CD4-positive, alpha-beta T cell treated with Interleukin-15 for 4 hours (primary cell): Measurements from ENCODE around the gene C19orf25.

Source experiments
- DNase-seq: peaks from one replicate; pipeline ENCODE4 v3.0.0-alpha.2; 2020; ENCODE audit warnings: low spot score

The C19orf25 gene

DNA sequence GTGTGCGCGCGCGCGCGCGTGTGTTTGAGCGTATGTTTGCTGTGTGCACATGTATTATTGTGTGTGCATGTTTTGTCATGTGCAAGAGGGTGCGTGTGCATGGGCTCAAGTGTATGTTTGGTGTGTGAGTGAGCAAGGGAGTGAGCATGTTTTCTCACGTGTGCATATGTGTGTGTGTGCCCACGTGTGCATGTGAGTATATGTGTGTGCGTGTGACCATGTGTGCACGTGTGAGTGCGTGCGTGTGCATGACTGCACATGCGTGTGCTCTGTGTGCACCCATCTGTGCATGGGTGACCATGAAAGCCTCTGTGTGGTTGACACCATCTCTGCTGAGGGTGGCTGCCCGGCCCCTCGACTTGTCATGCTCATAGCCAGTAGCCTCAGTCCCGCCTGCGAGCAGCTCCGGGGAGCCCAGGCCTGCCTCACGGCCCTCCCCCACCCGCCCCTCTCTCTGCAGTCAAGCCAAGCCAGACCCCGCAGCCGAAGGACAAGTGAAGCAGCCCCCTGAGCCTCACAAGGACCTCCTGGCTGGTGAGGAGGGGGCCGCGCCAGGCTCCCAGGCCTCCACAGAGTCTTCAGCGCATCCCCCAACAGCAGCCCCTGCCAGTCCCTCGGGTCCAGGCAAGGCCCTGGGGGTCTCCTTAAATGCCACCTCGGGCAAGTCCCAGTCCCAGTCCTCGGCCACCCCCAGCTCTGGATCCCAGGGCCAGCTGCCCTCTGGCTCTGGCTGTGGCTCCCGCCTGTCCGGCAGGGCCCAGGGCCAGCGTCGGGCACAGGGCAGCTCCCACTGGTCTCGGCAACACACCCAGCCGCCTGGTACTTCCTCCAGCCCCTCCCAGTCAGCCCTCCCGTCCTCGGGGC, 17.9 kb upstream of the C19orf25 start:
- DNase-seq, result no peak

GRCh38 chr19:1495799-1496713, 17.0 kb upstream of the C19orf25 start:
- DNase-seq, result no peak

GRCh38 chr19:1495051-1495798, 16.2 kb upstream of the C19orf25 start:
- no peak for DNase-seq

GRCh38 chr19:1494115-1494815, 15.2 kb upstream of the C19orf25 start:
- no peak for DNase-seq

DNA sequence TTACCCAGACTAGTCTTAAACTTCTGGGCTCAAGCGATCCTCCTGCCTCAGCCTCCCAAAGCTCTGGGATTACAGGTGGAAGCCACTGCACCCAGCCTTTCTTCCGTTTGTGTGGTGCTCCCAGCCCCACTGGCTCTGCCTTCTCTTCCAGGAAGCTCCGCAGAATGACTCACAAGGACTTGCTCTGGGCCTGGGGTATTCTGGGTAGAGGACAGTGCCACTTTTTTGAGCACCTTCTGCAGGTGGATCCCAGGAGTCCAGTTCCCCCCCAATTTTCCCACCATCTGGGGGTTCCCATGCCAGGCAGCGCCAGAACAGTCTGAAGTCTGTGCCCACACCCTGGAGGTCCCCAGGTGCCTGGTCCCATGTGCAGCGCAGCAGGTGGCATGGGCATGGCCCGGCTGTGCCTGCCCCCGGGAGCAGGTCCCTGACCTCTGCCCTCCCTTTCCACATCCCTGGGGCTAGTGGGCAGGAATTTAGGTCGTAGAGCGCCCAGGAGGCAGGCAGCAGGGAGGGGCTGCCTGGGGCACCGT, 13.5 kb upstream of the C19orf25 start:
- no peak for DNase-seq

DNA sequence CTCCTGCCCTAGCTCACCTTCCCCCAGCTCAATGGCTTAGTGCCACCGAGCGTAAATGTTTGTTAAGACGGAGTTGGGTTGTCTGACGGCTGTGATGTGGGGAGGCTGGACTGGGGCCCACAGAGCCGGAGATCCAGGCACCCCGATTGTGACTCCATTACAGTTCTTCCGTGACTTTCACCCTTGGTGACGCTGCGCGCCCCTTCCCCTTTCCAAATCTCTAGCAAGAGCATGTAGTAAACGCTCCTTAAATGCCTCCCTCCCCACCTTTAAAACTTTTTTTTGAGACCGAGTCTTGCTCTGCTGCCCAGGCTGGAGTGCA, 12.8 kb upstream of the C19orf25 start:
- no peak for DNase-seq

DNA sequence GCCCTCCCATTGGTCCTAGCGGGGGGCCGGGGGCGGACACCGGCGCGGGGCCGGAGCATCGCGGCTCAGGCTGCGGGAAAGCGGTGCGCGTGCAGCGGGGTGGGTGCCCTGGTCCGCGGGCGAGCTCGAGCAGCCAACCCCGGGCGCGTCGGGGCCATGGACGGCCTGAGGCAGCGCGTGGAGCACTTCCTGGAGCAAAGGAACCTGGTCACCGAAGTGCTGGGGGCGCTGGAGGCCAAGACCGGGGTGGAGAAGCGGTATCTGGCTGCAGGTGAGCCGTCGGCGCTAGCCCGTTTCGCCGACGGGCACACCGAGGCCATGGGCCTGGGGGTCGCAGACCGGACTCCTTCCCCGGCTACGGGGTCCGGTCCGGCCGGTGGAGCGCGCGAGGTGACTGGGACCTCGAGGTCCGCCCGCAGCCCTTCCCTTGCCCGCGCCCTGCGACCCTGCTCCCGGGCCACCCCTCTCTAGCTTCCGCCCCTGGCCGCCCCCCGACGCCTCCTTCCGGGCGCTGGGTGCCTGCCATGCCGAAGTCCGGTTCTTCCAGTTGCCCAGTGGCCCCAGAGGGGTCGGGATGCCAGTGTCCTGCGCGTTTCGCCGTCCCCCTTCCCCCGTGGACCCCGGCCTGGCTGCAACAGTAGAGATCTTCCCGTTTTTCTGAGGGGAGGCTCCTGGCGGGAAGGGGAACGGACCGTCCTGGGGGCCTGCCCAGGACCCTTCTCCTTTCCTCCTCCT, 12.3 kb upstream of the C19orf25 start, which contains the start of gene REEP6:
Gene REEP6, plus strand, starts transcription at position 68 of the 735 bp plus-strand sequence. Its CDS starts 89 bp downstream, at position 157.
- no peak for DNase-seq

GRCh38 chr19:1490311-1491113, 11.5 kb upstream of the C19orf25 start, which contains the start of gene PCSK4:
TSS of gene PCSK4 (minus strand) at chr19:1490350. CDS start at chr19:1490346, 4 bp downstream.
- peak; percentile 97 for DNase-seq

- no peak for DNase-seq
These were observed 10.7 kb upstream of the C19orf25 start for GRCh38 chr19:1489463-1490310.

- DNase-seq, result no peak
These were observed 9.2 kb upstream of the C19orf25 start for GRCh38 chr19:1488282-1488601.

- no peak for DNase-seq
These were observed 8.7 kb upstream of the C19orf25 start for GRCh38 chr19:1487576-1488281.

DNA sequence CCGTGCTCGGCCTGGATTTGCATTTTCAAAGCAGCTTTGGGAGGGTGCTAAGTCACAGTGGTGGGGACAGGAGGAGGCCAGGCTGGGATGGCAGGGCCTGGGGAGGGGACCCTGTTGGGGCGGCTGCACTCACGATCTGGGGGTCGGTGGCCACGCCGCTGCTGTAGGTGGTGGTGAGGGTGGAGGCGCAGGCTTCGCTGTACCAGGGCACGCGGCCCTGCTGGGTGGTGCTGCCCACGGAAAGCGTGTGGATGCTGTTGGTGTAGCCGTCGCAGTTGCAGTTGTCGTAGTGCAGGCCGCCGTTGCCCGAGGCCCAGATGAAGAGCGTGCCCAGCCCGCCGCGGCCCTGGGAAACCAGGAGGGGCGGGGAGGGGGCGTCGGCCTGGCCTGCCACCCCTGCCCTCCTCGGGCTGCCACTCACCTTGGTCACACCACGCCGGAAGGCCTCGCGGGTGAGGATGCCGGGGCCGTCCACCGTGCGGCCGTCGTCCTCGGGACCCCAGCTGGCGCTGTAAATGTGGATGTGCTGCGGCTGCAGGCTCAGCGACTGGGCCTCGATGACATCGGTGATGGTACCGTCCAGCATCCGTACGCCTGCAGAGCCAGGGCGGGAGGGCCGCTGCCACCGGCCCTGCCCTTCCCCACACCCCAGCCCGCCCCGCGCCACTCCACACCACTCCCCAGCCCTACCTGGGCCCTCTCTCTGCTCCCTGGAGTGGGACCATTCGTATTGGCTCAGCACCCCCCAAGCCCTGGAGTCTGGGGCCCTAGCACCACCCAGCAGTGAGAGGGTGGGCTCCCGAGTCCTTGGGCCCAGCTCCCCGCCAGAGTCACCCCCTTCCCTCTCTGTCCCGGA, 7.9 kb upstream of the C19orf25 start:
- DNase-seq, result no peak

- DNase-seq, result no peak
These were observed 5.0 kb upstream of the C19orf25 start for GRCh38 chr19:1483979-1484428.

GRCh38 chr19:1483131-1483978, 4.3 kb upstream of the C19orf25 start:
- no peak for DNase-seq

GRCh38 chr19:1482361-1483130, 3.5 kb upstream of the C19orf25 start:
- no peak for DNase-seq
